Tibial artery (tissue), 4 donors: ENCODE results near the gene C10orf53.

Source experiments
- DNase-seq, 2 donors: peaks; one replicate each; pipeline ENCODE4 v3.0.0-alpha.2; 2019
- H3K27ac ChIP-seq, 2 donors: fragments of 200-600 bp; sonication (generic) in 1 of 2; 1 replicate in 1 of 2; 2 replicates in 1 of 2; pipeline ENCODE4 v1.5.1; 2018 to 2019; ENCODE audit warnings: mild to moderate bottlenecking in 1 of 2
- H3K27me3 ChIP-seq, 2 donors: fragments of 200-600 bp; sonication (generic) in 1 of 2; one replicate each; pipeline versions ENCODE4 v1.5.1 to v1.6.0; 2016 to 2019
- H3K36me3 ChIP-seq, 3 donors: fragments of 200-600 bp; sonication (generic) in 2 of 3; one replicate each; pipeline ENCODE4 v1.5.1; 2016 to 2019; ENCODE audit warnings: mild to moderate bottlenecking in 2 of 3
- H3K4me1 ChIP-seq, 4 donors: fragments of 200-600 bp; sonication (generic) in 2 of 4; 1 replicate in 3 of 4; 2 replicates in 1 of 4; pipeline ENCODE4 v1.5.1; 2016 to 2019
- H3K4me3 ChIP-seq, 2 donors: fragments of 200-600 bp; sonication (generic) in 1 of 2; 1 replicate in 1 of 2; 2 replicates in 1 of 2; pipeline ENCODE4 v1.5.1; 2018 to 2019; ENCODE audit warnings: mild to moderate bottlenecking in 2 of 2
- H3K9me3 ChIP-seq, 3 donors: fragments of 200-600 bp; sonication (generic) in 1 of 3; one replicate each; pipeline ENCODE4 v1.5.1; 2016 to 2019
- CTCF ChIP-seq, 2 experiments: fragments of 200-600 bp in 1 of 2; fragments of 450-650 bp in 1 of 2; IDR thresholded peaks; one replicate each; pipeline ENCODE4 v1.5.1; 2017 to 2019; ENCODE audit warnings: antibody characterized with exemption in 2 of 2, mild to moderate bottlenecking in 1 of 2, moderate library complexity in 1 of 2
- intact Hi-C: fragments of 100-400 bp; cut with DNase I; formaldehyde crosslinking; loops from one replicate; pipeline ENCODE4 v1.15.0; 2023; ENCODE audit warnings: low total_unique reads

Gene C10orf53

GRCh38 chr10:49642311-49642710 is 37.1 kb upstream of the C10orf53 start:
- H3K4me1 ChIP-seq: no peaks in the 10 kb centered on the region
- TF ChIP-seq CTCF (IDR thresholded peaks at IDR 0.05): no peak
- no peak overlapping the region for H3K4me3 ChIP-seq
- no peaks in the 10 kb centered on the region for H3K9me3 ChIP-seq
- no peak overlapping the region for H3K27ac ChIP-seq
- intact Hi-C loops: no loop called here
- peak in 1 of 2 donors; percentile 45 for DNase-seq
- H3K36me3 ChIP-seq: no peaks in the 10 kb centered on the region
- H3K27me3 ChIP-seq: peaks cover 0 to 40% of the 10 kb centered on the region in 2 donors

GRCh38 chr10:49643241-49644034 is 36.0 kb upstream of the C10orf53 start:
- H3K4me1 ChIP-seq: no peaks in the 10 kb centered on the region
- H3K27ac ChIP-seq: no peak overlapping the region
- H3K27me3 ChIP-seq: peaks cover 0 to 46% of the 10 kb centered on the region in 2 donors
- H3K9me3 ChIP-seq: no peaks in the 10 kb centered on the region
- intact Hi-C loops: no loop called here
- no peaks in the 10 kb centered on the region for H3K36me3 ChIP-seq
- no peak overlapping the region for H3K4me3 ChIP-seq
- DNase-seq: peak in 1 of 2 donors; percentile 46
- no peak for TF ChIP-seq CTCF (IDR thresholded peaks at IDR 0.05)

DNA sequence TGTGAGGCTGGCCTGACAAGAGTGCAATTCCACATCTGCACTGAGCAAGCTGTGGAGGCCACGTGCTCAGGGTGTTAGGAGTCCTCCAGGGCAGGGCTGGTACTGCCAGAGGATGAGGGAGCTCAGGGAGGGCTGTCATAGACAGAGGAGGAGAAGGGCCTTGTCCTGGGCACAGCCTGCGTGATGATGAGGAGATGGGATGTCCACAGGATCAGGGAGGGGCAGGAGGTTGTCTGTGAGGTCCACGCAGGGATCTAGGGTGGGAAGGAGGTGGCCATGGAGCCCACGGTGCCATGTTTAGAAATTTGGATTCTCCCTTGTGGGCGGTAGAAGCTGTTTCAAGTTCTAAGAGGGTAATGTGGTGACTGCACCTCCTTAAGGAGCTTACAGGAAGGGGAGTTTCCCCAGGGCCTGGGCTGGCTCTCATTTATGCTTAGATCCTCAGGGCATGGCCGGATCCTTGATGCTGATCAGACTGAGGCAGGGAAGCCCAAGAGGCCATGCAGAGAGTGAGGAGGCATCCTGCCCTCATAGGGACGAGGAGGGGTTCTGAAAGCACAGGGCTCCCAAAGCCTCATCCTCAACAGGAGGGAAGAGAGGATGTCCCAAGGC is 35.3 kb upstream of the C10orf53 start:
- TF ChIP-seq CTCF (IDR thresholded peaks at IDR 0.05): no peak
- Histone ChIP-seq H3K36me3 (no peaks in the 10 kb centered on the region), H3K9me3 (no peaks in the 10 kb centered on the region), H3K27ac (no peak overlapping the region), H3K4me3 (no peak overlapping the region), H3K4me1 (no peaks in the 10 kb centered on the region), H3K27me3 (peaks cover 0 to 46% of the 10 kb centered on the region in 2 donors)
- peak; percentile 16 to 41 for DNase-seq
- intact Hi-C loops: no loop called here

DNA sequence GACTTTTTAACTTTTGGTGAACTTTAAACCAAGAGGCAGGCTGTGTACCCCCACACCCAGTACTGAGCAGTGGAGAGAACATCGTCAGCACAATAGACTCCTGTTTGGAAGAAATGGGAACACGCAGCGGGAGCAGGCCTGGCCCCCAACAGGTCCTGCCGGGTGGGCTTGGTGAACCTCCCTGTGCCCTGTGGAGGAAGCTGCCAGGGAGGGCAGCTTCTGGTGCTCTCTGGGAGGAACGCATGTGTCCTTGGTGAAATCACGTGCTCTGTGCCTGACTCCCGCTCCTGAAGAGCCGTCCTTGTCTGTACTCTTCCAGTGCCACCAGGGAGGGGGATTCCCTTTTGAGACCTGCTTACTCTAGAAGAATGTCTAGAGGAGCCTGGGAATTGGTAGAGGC is 34.0 kb upstream of the C10orf53 start:
- intact Hi-C loops: no loop called here
- no peaks in the 10 kb centered on the region for H3K4me1 ChIP-seq
- peak in 1 of 2 donors; percentile 29 for DNase-seq
- no peaks in the 10 kb centered on the region for H3K36me3 ChIP-seq
- no peaks in the 10 kb centered on the region for H3K9me3 ChIP-seq
- no peak for TF ChIP-seq CTCF (IDR thresholded peaks at IDR 0.05)
- H3K4me3 ChIP-seq: no peak overlapping the region
- H3K27ac ChIP-seq: no peak overlapping the region
- H3K27me3 ChIP-seq: peaks cover 0 to 45% of the 10 kb centered on the region in 2 donors

- H3K4me3 ChIP-seq: no peak overlapping the region
- H3K9me3 ChIP-seq: no peaks in the 10 kb centered on the region
- H3K27ac ChIP-seq: no peak overlapping the region
- intact Hi-C loops: no loop called here
- no peak for TF ChIP-seq CTCF (IDR thresholded peaks at IDR 0.05)
- peak in 1 of 2 donors; percentile 45 for DNase-seq
- H3K36me3 ChIP-seq: no peaks in the 10 kb centered on the region
- no peaks in the 10 kb centered on the region for H3K4me1 ChIP-seq
- H3K27me3 ChIP-seq: peaks cover 0 to 50% of the 10 kb centered on the region in 2 donors
These were observed 33.3 kb upstream of the C10orf53 start for GRCh38 chr10:49645871-49646870.
